SK-N-SH treated with all-trans-retinoic acid at 6 μM for 48 hours (cell line): ENCODE measurements around the gene LAMA2.

Experiments used
- ATAC-seq: fragments of 200-7000 bp; cut with Tn5 transposase; 3 replicates; pipeline ENCODE4 v1.9.1; 2020; ENCODE audit warnings: mild to moderate bottlenecking, moderate library complexity
- ARNTL ChIP-seq: fragments of 450-650 bp; formaldehyde crosslinking; IDR thresholded peaks from 2 replicates; pipeline ENCODE4 v1.5.0; 2020; ENCODE audit warnings: low read depth, mild to moderate bottlenecking, moderate library complexity, borderline replicate concordance
- BACH2 ChIP-seq: fragments of 250-450 bp; sonication (Bioruptor Pico); IDR thresholded peaks from 2 replicates; pipeline ENCODE4 v1.9.0; 2021; ENCODE audit warnings: mild to moderate bottlenecking, borderline replicate concordance
- CSDC2 ChIP-seq: fragments of 250-450 bp; sonication (Bioruptor Pico); IDR thresholded peaks from 2 replicates; pipeline ENCODE4 v1.5.0; 2020; ENCODE audit warnings: mild to moderate bottlenecking, moderate library complexity
- ESRRG ChIP-seq: fragments of 250-450 bp; sonication (Bioruptor Pico); IDR thresholded peaks from 2 replicates; pipeline ENCODE4 v1.6.1; 2021; ENCODE audit warnings: mild to moderate bottlenecking
- GLIS3 ChIP-seq: fragments of 250-450 bp; sonication (Bioruptor Pico); IDR thresholded peaks from 2 replicates; pipeline ENCODE4 v1.5.0; 2020; ENCODE audit warnings: mild to moderate bottlenecking, moderate library complexity
- ISL1 ChIP-seq: fragments of 250-450 bp; sonication (Bioruptor Pico); IDR thresholded peaks from 2 replicates; pipeline ENCODE4 v2.1.2; 2022; ENCODE audit warnings: mild to moderate bottlenecking, moderate library complexity
- OSR1 ChIP-seq: fragments of 250-450 bp; sonication (Bioruptor Pico); IDR thresholded peaks from 2 replicates; pipeline ENCODE4 v1.8.0; 2022; ENCODE audit warnings: moderate library complexity, mild to moderate bottlenecking, inconsistent platforms
- PPARA ChIP-seq: fragments of 250-450 bp; sonication (Bioruptor Pico); IDR thresholded peaks from 2 replicates; pipeline ENCODE4 v1.5.0; 2020; ENCODE audit warnings: mild to moderate bottlenecking, borderline replicate concordance
- RARB ChIP-seq: fragments of 250-450 bp; sonication (Bioruptor Pico); IDR thresholded peaks from 2 replicates; pipeline ENCODE4 v1.8.0; 2021; ENCODE audit warnings: mild to moderate bottlenecking, moderate library complexity
- SNAI2 ChIP-seq: fragments of 250-450 bp; sonication (Bioruptor Pico); IDR thresholded peaks from 2 replicates; pipeline ENCODE4 v1.5.0; 2020; ENCODE audit warnings: mild to moderate bottlenecking, moderate library complexity
- TCF4 ChIP-seq: fragments of 250-450 bp; sonication (Bioruptor Pico); IDR thresholded peaks from 2 replicates; pipeline ENCODE4 v1.8.0; 2021; ENCODE audit warnings: mild to moderate bottlenecking, moderate library complexity, borderline replicate concordance
- TOX ChIP-seq: fragments of 250-450 bp; sonication (Bioruptor Pico); IDR thresholded peaks from 2 replicates; pipeline ENCODE4 v1.8.0; 2021; ENCODE audit warnings: mild to moderate bottlenecking, moderate library complexity, borderline replicate concordance
- ZC3H10 ChIP-seq: fragments of 250-450 bp; sonication (Bioruptor Pico); IDR thresholded peaks from 2 replicates; pipeline ENCODE4 v1.5.1; 2021; ENCODE audit warnings: mild to moderate bottlenecking, moderate library complexity
- ZFP3 ChIP-seq: fragments of 250-450 bp; sonication (Bioruptor Pico); IDR thresholded peaks from 2 replicates; pipeline ENCODE4 v1.5.0; 2020; ENCODE audit warnings: mild to moderate bottlenecking, moderate library complexity
- ZFP30 ChIP-seq: fragments of 450-650 bp; formaldehyde crosslinking; IDR thresholded peaks from 2 replicates; pipeline ENCODE4 v1.5.0; 2022; ENCODE audit warnings: mild to moderate bottlenecking, moderate library complexity
- ZNF565 ChIP-seq: fragments of 450-650 bp; formaldehyde crosslinking; conservative IDR thresholded peaks from 2 replicates; pipeline ENCODE4 v1.5.0; 2020; ENCODE audit warnings: low read depth, mild to moderate bottlenecking, moderate library complexity
- ZNF70 ChIP-seq: fragments of 450-650 bp; formaldehyde crosslinking; IDR thresholded peaks from 2 replicates; pipeline ENCODE4 v1.5.0; 2020; ENCODE audit warnings: mild to moderate bottlenecking, moderate library complexity
- ZNF8 ChIP-seq: fragments of 450-650 bp; formaldehyde crosslinking; IDR thresholded peaks from 2 replicates; pipeline ENCODE4 v1.5.0; 2020; ENCODE audit warnings: mild to moderate bottlenecking, moderate library complexity
- TF ChIP-seq, protein P1 (sequence below): fragments of 250-450 bp; sonication (Bioruptor Pico); IDR thresholded peaks from 2 replicates; pipeline ENCODE4 v1.5.1; 2021; ENCODE audit warnings: mild to moderate bottlenecking, moderate library complexity
- TF ChIP-seq, protein P2 (sequence below): fragments of 250-450 bp; sonication (Bioruptor Pico); IDR thresholded peaks from 2 replicates; pipeline ENCODE4 v1.5.0; 2020; ENCODE audit warnings: mild to moderate bottlenecking, moderate library complexity
- TF ChIP-seq, protein P3 (sequence below): fragments of 250-450 bp; sonication (Bioruptor Pico); IDR thresholded peaks from 2 replicates; pipeline ENCODE4 v1.8.0; 2020; ENCODE audit warnings: mild to moderate bottlenecking, moderate library complexity, borderline replicate concordance
- TF ChIP-seq, protein P4 (sequence below): fragments of 250-450 bp; sonication (Bioruptor Pico); IDR thresholded peaks from 2 replicates; pipeline ENCODE4 v1.5.1; 2020; ENCODE audit warnings: low read depth, mild to moderate bottlenecking, moderate library complexity

Gene LAMA2

DNA sequence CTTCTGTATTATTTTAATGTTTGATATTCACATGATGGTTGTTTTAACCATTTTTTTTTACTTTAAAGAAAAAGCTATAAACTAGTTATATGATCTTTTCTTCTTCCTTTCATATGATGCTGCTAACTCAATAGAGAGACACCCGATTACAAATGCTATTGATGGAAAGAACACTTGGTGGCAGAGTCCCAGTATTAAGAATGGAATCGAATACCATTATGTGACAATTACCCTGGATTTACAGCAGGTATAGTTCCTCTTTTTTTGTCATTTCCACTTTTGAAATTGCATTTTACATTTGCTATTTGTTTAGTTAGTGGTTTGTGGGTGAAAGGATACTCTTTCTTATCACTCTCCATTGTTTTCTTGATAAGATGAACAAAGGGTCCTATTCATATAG is 176.7 kb downstream of the LAMA2 start:
- no peak for ATAC-seq
- TF ChIP-seq, protein P1, sequence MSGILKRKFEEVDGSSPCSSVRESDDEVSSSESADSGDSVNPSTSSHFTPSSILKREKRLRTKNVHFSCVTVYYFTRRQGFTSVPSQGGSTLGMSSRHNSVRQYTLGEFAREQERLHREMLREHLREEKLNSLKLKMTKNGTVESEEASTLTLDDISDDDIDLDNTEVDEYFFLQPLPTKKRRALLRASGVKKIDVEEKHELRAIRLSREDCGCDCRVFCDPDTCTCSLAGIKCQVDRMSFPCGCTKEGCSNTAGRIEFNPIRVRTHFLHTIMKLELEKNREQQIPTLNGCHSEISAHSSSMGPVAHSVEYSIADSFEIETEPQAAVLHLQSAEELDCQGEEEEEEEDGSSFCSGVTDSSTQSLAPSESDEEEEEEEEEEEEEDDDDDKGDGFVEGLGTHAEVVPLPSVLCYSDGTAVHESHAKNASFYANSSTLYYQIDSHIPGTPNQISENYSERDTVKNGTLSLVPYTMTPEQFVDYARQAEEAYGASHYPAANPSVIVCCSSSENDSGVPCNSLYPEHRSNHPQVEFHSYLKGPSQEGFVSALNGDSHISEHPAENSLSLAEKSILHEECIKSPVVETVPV (CRISPR knock-in tag): no peak
- TF ChIP-seq, protein P2, sequence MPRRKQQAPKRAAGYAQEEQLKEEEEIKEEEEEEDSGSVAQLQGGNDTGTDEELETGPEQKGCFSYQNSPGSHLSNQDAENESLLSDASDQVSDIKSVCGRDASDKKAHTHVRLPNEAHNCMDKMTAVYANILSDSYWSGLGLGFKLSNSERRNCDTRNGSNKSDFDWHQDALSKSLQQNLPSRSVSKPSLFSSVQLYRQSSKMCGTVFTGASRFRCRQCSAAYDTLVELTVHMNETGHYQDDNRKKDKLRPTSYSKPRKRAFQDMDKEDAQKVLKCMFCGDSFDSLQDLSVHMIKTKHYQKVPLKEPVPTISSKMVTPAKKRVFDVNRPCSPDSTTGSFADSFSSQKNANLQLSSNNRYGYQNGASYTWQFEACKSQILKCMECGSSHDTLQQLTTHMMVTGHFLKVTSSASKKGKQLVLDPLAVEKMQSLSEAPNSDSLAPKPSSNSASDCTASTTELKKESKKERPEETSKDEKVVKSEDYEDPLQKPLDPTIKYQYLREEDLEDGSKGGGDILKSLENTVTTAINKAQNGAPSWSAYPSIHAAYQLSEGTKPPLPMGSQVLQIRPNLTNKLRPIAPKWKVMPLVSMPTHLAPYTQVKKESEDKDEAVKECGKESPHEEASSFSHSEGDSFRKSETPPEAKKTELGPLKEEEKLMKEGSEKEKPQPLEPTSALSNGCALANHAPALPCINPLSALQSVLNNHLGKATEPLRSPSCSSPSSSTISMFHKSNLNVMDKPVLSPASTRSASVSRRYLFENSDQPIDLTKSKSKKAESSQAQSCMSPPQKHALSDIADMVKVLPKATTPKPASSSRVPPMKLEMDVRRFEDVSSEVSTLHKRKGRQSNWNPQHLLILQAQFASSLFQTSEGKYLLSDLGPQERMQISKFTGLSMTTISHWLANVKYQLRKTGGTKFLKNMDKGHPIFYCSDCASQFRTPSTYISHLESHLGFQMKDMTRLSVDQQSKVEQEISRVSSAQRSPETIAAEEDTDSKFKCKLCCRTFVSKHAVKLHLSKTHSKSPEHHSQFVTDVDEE (CRISPR knock-in tag): no peak
- TF ChIP-seq ZFP3 (no peak), ZNF565 (no peak), ISL1 (CRISPR knock-in tag) (no peak), ARNTL (CRISPR knock-in tag) (no peak), GLIS3 (CRISPR knock-in tag) (no peak), RARB (CRISPR knock-in tag) (no peak), ZNF70 (CRISPR knock-in tag) (no peak), TOX (CRISPR knock-in tag) (no peak), PPARA (CRISPR knock-in tag) (no peak), ZNF8 (CRISPR knock-in tag) (no peak), BACH2 (no peak), ZFP30 (no peak), TCF4 (no peak), OSR1 (CRISPR knock-in tag) (no peak), CSDC2 (no peak), ESRRG (CRISPR knock-in tag) (no peak)
- TF ChIP-seq, protein P3, sequence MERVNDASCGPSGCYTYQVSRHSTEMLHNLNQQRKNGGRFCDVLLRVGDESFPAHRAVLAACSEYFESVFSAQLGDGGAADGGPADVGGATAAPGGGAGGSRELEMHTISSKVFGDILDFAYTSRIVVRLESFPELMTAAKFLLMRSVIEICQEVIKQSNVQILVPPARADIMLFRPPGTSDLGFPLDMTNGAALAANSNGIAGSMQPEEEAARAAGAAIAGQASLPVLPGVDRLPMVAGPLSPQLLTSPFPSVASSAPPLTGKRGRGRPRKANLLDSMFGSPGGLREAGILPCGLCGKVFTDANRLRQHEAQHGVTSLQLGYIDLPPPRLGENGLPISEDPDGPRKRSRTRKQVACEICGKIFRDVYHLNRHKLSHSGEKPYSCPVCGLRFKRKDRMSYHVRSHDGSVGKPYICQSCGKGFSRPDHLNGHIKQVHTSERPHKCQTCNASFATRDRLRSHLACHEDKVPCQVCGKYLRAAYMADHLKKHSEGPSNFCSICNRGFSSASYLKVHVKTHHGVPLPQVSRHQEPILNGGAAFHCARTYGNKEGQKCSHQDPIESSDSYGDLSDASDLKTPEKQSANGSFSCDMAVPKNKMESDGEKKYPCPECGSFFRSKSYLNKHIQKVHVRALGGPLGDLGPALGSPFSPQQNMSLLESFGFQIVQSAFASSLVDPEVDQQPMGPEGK (CRISPR knock-in tag): no peak
- TF ChIP-seq, protein P4, sequence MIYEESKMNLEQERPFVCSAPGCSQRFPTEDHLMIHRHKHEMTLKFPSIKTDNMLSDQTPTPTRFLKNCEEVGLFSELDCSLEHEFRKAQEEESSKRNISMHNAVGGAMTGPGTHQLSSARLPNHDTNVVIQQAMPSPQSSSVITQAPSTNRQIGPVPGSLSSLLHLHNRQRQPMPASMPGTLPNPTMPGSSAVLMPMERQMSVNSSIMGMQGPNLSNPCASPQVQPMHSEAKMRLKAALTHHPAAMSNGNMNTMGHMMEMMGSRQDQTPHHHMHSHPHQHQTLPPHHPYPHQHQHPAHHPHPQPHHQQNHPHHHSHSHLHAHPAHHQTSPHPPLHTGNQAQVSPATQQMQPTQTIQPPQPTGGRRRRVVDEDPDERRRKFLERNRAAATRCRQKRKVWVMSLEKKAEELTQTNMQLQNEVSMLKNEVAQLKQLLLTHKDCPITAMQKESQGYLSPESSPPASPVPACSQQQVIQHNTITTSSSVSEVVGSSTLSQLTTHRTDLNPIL (CRISPR knock-in tag): no peak

DNA sequence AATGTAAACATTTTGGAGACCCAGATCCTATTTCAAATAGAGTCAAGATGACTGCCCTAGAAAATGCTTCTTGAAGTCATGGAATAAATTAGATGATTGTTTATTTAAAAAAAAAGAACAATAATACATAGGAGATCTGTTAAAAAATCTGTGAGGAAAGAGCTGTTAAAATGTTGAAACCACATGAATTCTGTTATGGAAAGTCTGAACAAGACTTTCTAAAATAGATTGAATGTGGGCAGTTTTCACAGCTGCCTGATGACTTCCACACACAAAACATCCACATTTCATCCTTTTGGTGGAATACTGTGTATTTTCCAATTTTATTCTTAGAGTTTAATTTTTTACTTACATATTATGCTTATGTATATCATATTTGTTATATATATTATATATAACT is 186.1 kb downstream of the LAMA2 start:
- ATAC-seq: no peak
- TF ChIP-seq ARNTL (CRISPR knock-in tag) (no peak), SNAI2 (CRISPR knock-in tag) (no peak), ZNF565 (no peak), PPARA (CRISPR knock-in tag) (no peak), ESRRG (CRISPR knock-in tag) (no peak), BACH2 (no peak), GLIS3 (CRISPR knock-in tag) (no peak), TCF4 (no peak), ZC3H10 (CRISPR knock-in tag) (no peak), ZFP30 (no peak), RARB (CRISPR knock-in tag) (no peak), ISL1 (CRISPR knock-in tag) (no peak), ZNF70 (CRISPR knock-in tag) (no peak), TOX (CRISPR knock-in tag) (no peak), OSR1 (CRISPR knock-in tag) (no peak), ZNF8 (CRISPR knock-in tag) (no peak)
- TF ChIP-seq, protein P2 (CRISPR knock-in tag): no peak
- TF ChIP-seq, protein P3 (CRISPR knock-in tag): no peak
- TF ChIP-seq, protein P1 (CRISPR knock-in tag): no peak
